ENCODE data around the gene BNC2.

Gene BNC2

DNA sequence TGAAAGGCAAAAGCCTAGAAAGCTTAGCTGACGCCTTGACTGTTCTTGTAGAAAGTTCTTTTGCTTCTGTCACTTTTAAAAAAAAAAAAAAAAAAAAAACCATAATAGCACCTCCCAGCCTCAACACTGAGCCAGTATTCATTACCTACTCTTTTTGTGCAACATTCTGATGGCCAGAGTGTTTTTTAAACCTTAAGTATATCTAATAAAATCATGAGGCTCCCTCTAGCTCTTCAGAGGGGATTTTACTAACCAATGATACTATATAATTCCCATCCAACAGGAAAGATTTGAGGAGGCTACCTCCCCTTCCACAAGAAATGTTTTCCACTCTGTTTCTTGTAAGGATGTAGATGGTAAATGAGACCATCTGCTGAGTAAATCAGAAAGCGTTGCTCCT, 3.9 kb downstream of the BNC2 start:
- no peaks in the 10 kb centered on the region for H3K9me3 ChIP-seq (ENCODE audit: insufficient read depth, low read depth, low read length)
- peak overlapping the region; percentile 38; the same call in 1 of the 2 replicates for H2AFZ ChIP-seq (ENCODE audit: low read length)
- H3K9ac ChIP-seq (ENCODE audit: low read depth, low read length, poor library complexity, severe bottlenecking) = peak overlapping the region; percentile 60
- no peaks in the 10 kb centered on the region for H4K20me1 ChIP-seq (ENCODE audit: insufficient read depth, low read length, poor library complexity, severe bottlenecking)
- TF ChIP-seq, protein P1, sequence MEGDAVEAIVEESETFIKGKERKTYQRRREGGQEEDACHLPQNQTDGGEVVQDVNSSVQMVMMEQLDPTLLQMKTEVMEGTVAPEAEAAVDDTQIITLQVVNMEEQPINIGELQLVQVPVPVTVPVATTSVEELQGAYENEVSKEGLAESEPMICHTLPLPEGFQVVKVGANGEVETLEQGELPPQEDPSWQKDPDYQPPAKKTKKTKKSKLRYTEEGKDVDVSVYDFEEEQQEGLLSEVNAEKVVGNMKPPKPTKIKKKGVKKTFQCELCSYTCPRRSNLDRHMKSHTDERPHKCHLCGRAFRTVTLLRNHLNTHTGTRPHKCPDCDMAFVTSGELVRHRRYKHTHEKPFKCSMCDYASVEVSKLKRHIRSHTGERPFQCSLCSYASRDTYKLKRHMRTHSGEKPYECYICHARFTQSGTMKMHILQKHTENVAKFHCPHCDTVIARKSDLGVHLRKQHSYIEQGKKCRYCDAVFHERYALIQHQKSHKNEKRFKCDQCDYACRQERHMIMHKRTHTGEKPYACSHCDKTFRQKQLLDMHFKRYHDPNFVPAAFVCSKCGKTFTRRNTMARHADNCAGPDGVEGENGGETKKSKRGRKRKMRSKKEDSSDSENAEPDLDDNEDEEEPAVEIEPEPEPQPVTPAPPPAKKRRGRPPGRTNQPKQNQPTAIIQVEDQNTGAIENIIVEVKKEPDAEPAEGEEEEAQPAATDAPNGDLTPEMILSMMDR (conservative IDR thresholded peaks at IDR 0.05; ENCODE audit: low read length) = peak; percentile 16; the same call in 1 of the 2 replicates
- no peak for TF ChIP-seq EZH2phosphoT487 (IDR thresholded peaks at IDR 0.05; ENCODE audit: borderline replicate concordance)
- peaks cover 38% of the 10 kb centered on the region for H3K4me1 ChIP-seq (ENCODE audit: insufficient read depth, low read length, poor library complexity, severe bottlenecking)
- no peaks in the 10 kb centered on the region for H3K9me2 ChIP-seq (replicated peaks; ENCODE audit: low read depth, low read length)
- H3K36me3 ChIP-seq (ENCODE audit: insufficient read depth, low read length) = no peaks in the 10 kb centered on the region
- no peaks in the 10 kb centered on the region for H3F3A ChIP-seq (ENCODE audit: low read depth)
- peak overlapping the region; percentile 67 for H3K4me3 ChIP-seq (ENCODE audit: low read length, poor library complexity, severe bottlenecking)
- H3K79me2 ChIP-seq (ENCODE audit: insufficient read depth, low read length) = no peaks in the 10 kb centered on the region
- H3K27me3 ChIP-seq (ENCODE audit: insufficient read depth, low read length, poor library complexity, severe bottlenecking) = no peaks in the 10 kb centered on the region
- H3K4me2 ChIP-seq (ENCODE audit: low read depth, low read length, poor library complexity, severe bottlenecking) = peak overlapping the region; percentile 71

DNA sequence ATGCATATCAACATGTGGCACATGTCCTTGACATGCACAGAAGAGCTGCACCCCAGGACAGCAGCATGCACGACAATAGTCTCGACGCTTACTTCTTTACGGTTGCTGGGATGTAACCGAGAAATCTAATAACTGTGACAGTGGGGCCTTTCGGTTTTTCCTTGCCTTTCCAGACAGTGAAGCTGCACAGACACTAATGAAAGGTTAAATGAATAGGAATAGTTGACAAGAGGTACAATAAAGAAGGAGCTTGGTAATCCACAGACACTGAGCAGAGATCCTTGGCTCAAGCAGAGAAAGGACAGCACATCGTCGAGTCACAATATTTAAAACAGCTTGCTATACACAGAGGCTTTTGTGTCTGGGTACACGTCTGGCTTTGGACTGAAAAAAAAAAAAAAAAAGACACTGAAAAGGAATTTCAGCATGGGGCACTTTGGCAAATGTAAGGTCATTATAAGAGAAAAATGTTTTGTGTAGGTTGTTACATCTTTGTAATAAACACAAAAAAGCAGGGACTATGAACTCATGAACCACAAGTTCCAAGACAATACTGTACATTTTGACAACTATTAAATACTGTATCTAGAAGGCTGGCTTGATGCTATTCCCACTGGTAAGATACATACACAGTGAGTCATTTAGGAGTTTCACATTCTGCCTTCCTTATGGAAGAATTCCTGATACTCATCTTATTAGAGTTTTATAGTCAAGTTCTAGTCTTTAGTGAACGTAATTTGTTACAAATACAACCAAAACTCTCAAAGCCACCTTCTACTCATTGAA, 5.6 kb downstream of the BNC2 start:
- Histone ChIP-seq H4K20me1 (ENCODE audit: insufficient read depth, low read length, poor library complexity, severe bottlenecking) (no peaks in the 10 kb centered on the region), H3K9me3 (ENCODE audit: insufficient read depth, low read depth, low read length) (no peaks in the 10 kb centered on the region), H3F3A (ENCODE audit: low read depth) (no peaks in the 10 kb centered on the region), H3K36me3 (ENCODE audit: insufficient read depth, low read length) (no peaks in the 10 kb centered on the region), H3K27me3 (ENCODE audit: insufficient read depth, low read length, poor library complexity, severe bottlenecking) (no peaks in the 10 kb centered on the region), H3K4me1 (ENCODE audit: insufficient read depth, low read length, poor library complexity, severe bottlenecking) (peaks cover 38% of the 10 kb centered on the region), H2AFZ (ENCODE audit: low read length) (0 out of 2 replicates have a peak overlapping the region, but pooled peaks have one; percentile 27), H3K4me3 (ENCODE audit: low read length, poor library complexity, severe bottlenecking) (no peak overlapping the region), H3K79me2 (ENCODE audit: insufficient read depth, low read length) (no peaks in the 10 kb centered on the region), H3K9ac (ENCODE audit: low read depth, low read length, poor library complexity, severe bottlenecking) (no peak overlapping the region), H3K9me2 (replicated peaks; ENCODE audit: low read depth, low read length) (no peaks in the 10 kb centered on the region), H3K4me2 (ENCODE audit: low read depth, low read length, poor library complexity, severe bottlenecking) (no peak overlapping the region)
- TF ChIP-seq, protein P1 (conservative IDR thresholded peaks at IDR 0.05; ENCODE audit: low read length) = no peak
- TF ChIP-seq EZH2phosphoT487 (IDR thresholded peaks at IDR 0.05; ENCODE audit: borderline replicate concordance) = no peak

DNA sequence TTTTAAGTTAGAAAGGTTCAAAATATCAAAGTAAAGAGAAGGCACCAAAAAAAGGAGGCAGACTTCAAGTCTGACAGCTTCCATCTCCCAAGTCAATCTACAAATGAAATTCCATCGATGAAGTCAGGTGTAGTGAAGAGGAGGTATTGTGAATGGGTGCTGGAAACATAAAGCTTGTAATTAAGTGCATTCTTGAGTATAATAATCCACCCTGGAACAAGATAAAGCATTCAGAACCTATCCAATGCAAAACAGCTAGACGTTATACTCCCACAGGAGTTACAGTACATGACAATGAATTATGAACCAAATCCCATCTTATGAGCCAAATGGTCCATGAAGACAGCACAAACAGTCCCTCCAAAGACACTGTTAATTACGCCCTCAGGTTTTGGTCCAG, 22.3 kb downstream of the BNC2 start:
- Histone ChIP-seq H3K9me3 (ENCODE audit: insufficient read depth, low read depth, low read length) (no peaks in the 10 kb centered on the region), H3K4me3 (ENCODE audit: low read length, poor library complexity, severe bottlenecking) (no peak overlapping the region), H3K9me2 (replicated peaks; ENCODE audit: low read depth, low read length) (no peaks in the 10 kb centered on the region), H3K27me3 (ENCODE audit: insufficient read depth, low read length, poor library complexity, severe bottlenecking) (no peaks in the 10 kb centered on the region), H2AFZ (ENCODE audit: low read length) (no peak overlapping the region), H3K4me1 (ENCODE audit: insufficient read depth, low read length, poor library complexity, severe bottlenecking) (no peaks in the 10 kb centered on the region), H3F3A (ENCODE audit: low read depth) (no peaks in the 10 kb centered on the region), H4K20me1 (ENCODE audit: insufficient read depth, low read length, poor library complexity, severe bottlenecking) (no peaks in the 10 kb centered on the region), H3K4me2 (ENCODE audit: low read depth, low read length, poor library complexity, severe bottlenecking) (no peak overlapping the region), H3K9ac (ENCODE audit: low read depth, low read length, poor library complexity, severe bottlenecking) (no peak overlapping the region), H3K36me3 (ENCODE audit: insufficient read depth, low read length) (no peaks in the 10 kb centered on the region), H3K79me2 (ENCODE audit: insufficient read depth, low read length) (no peaks in the 10 kb centered on the region)
- no peak for TF ChIP-seq EZH2phosphoT487 (IDR thresholded peaks at IDR 0.05; ENCODE audit: borderline replicate concordance)
- TF ChIP-seq, protein P1 (conservative IDR thresholded peaks at IDR 0.05; ENCODE audit: low read length) = no peak

Measured in Loucy (cell line).